Pons (tissue), 1 donor: ENCODE data around the gene AUTS2.

Source experiments
- DNase-seq: peaks from one replicate; pipeline ENCODE4 v3.0.0-alpha.2; 2016; ENCODE audit warnings: low spot score

Gene AUTS2

DNA sequence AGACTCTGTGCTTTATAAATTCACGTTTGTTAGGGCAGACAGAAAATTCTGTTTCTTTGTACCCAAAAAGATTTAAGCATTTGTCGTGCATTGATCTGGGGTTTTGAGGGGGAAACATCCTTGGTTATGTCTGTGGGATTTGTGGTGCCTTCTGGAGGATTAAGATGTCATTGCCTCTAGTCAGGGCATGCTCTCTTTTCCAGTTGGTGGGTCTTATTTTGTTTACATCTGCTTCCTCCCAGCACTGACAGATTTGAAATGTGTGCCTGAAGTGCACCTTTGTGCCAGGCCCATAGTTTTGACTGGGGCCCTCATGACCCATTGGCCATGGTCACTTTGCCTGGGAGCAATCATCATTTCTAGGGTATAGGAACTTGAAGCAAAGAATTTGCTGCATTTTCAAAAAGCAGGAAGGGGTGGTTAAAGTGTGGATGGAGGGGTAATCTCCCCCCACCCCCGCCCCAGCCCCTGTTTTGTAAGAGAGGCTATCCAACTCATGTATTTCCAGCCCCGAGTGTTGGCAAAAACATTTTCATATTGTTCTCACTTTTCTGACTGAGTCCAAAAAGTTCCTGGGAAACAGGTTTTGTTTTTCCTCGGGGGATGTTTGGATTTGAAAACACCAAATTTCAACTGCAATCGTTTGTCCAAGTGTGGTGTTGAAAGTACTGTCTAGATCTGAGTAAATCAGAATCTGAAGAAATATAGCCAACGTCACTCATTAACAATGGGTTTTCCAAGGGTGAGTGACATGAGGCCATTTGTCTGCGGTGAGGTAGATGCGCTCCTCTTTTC, 1145.5 kb downstream of the AUTS2 start:
- DNase-seq: no peak

DNA sequence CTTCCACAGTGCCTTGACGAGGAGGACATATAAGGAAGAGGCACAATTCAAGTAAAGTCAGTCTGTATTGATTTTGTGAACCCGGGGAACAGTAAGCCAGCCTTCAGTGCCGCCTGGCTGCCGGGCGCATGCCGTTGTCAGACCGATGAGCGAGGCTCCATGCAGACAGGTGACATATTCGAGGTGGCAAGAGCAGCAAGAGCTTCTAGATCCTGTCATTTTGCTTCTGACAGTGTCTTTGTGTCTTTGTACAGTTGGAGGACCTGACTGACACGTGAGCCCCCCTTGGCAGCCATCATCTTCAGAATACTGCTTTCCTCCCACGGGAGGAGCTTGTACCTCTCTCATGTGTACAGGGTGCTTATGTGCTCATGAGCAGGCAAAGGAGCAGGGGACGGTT, 1146.2 kb downstream of the AUTS2 start:
- no peak for DNase-seq

DNA sequence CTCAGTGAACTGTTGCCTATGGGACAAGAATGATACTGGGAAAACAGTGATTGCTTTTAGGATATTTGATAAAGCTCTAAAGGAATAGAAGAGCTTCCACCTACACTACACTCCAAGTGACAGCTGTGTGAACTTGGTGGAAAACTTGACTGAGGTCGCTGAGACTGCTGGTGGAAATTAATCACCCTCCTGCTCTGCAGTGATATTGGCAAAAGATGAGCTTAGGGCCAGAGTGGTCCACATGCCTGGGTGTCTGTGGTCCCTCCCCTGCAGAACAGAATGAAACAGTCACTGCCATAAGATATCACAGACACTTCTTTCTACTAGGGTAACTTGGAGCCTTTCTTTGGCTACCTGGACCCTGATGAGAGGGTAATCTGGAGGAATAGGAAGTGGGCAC, 1151.6 kb downstream of the AUTS2 start:
- no peak for DNase-seq

- DNase-seq: no peak
Measured at GRCh38 chr7:70751895-70752294, 1153.6 kb downstream of the AUTS2 start.

- DNase-seq: no peak
Measured at GRCh38 chr7:70752794-70753241, 1154.5 kb downstream of the AUTS2 start.

DNA sequence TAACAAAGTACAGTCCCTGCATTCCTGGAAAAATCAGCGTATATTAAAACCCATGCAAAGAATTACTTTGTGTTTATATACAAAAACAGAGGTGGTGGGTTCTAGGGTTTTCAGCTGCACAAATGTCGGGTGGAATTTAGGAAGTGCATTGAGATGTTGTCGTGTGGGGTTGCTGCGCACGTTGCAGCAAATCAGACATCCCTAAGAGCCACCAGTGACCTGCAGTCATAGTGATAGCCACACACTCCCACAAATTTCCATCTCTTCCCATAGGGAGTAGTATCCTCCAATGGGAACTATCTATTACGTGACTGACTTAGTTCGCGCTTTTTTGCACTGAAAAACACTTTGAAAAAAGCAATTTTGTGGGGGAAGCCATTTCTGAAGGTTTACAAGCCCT, 1158.5 kb downstream of the AUTS2 start:
- no peak for DNase-seq

DNA sequence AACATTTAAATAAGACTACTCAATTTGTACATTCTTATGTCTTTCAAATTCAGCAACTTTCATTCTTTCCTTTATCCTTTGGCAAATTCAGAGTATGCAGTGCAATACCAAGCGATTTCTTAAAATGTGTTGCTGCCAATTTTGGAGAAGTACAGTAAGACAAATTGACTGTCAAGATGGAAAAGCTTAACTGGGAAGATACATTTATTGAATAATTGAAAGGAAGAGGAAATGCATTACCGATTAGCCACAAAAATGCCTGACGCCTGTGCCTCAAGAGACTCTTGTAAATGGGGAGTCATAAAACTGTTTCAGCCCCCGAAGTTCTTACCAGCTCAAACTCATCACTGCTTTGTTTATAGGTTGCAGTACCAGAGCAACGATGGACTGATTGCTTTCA, 1160.4 kb downstream of the AUTS2 start:
- DNase-seq: no peak

DNA sequence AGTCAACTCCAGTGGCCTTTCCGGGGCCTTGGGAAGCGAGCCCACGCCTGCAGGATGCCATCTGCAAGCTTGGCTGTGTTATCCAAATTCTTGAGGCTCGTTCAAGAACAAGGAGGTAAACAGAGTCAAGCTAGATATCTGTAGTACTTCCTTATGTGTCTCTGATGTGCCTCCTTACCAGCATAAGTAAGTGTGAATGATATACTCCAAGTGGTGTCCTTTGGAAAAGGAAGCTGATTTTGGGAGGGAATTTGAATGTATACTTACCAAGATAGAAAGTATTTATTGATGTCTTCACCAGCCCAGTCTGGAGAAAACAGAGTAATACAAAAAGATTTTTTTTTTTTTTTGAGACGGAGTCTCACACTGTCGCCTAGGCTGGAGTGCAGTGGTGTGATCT, 1161.4 kb downstream of the AUTS2 start:
- no peak for DNase-seq

DNA sequence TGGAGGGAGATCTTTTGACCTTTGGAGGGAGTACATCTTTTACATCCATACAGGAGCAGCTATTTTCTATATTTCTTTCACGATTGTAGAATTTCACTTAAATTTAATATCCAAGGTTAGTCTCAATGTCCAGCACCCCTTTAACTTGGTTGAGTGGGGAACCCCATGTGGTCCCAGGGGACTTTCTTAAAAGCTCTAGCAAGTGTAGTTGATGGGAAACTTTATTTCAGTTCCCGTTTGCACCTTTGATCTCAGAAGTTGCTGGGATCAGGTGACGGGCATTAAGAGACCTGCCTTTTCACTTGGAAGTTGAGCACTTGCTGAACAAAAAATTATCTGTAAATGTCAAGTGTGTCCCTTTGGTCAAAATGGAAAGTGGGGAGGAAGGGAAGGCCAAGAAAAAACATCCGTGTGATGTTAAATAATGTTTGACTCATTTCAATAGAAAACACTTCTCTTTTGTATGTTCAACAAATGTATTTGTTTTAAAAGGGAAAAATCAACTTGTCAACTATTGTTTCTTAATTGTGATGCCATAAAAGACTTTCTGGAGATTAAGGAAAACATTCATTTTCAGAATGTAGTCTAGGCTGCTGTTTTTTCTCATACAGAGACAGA, 1163.5 kb downstream of the AUTS2 start:
- no peak for DNase-seq

GRCh38 chr7:70762696-70763095, 1164.4 kb downstream of the AUTS2 start:
- DNase-seq: no peak

DNA sequence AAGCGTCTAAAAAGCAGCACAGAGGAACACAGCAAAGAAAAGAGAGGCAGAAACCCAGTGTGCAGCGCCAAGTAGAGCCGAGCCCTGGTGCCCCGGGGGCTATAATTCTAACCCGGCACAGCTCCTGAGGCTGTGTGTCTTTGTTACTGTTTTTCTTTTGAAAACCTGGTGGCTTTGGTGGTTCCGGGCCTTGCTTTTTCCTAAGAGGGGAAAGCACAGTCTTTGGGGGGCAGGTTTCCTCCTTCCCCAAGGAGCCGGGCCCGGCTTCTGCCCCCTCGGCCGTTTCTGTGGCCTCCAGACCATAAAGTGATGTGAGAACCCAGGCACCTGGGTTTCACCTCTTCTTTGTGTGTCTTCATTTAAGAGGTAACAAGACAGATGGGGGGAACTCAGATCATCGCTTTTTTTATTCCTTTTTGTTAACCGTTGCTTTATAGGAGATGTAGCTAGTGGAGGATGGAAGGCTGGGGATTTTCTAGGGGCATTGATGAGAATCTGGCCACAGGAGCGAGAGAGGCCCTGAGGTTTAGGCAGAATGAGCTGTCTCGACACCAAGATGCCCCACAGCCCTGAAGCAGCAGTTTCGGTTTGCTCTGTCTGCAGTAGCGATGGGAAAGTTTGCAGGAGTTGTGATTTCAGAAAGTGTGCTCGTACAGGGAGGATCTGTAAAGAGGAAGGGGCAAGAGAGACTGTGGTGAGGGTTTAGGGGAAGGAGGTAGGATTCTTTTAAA, 1165.9 kb downstream of the AUTS2 start:
- no peak for DNase-seq

- no peak for DNase-seq
Measured at GRCh38 chr7:70764701-70765208, 1166.5 kb downstream of the AUTS2 start.

DNA sequence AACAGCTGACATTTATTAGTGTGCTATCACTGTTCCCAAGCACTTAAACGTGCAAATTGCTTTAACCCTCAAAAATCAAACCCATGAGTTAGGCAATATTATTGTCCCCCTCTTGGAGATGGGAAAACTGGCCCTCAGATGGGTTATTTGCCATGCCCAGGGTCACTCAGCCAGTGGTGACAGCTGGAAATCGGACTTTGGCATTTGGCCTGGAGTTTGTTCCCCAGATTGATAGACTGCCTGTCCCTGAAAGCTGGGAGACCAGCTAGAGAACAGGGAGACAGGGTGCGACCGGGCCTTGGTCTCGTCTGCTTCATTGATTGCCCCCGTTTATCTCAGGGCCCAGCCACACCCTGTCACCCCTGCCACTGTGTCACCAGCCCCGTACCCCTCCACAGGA, 1167.4 kb downstream of the AUTS2 start:
- DNase-seq: no peak

DNA sequence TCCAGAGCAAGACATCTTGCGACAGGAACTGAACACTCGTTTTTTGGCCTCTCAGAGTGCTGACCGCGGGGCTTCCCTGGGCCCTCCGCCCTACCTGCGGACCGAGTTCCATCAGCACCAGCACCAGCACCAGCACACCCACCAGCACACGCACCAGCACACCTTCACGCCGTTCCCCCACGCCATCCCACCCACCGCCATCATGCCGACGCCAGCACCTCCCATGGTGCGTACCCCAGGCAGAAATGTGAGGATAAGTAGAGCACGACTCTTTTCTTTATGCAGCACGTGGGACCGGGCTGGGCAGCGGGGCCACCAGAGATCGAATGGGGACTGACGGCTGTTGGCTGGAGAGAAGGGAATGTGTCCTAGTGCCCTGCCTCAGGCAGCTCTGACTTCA, 1167.8 kb downstream of the AUTS2 start:
- DNase-seq: no peak

DNA sequence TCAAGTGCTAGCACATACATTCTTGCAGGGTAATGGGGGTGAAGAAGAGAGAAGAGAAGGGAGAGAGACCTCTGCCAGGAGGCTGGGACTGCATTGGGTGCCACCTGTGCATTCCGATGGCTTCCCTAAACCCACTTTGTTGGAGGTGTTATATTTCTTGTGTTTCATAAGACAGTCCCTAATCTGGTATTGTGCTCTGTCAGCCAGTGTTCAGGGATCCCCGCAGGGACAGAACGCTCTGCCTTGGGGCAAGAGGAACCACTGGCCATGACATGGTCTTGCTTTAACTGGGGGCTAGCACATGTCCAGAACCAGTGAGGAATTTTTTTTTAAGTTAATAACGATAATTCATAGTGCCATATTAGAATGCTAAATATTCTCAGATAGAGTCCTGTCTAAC, 1168.4 kb downstream of the AUTS2 start:
- no peak for DNase-seq

- DNase-seq: no peak
Measured at GRCh38 chr7:70770154-70770553, 1171.9 kb downstream of the AUTS2 start.

DNA sequence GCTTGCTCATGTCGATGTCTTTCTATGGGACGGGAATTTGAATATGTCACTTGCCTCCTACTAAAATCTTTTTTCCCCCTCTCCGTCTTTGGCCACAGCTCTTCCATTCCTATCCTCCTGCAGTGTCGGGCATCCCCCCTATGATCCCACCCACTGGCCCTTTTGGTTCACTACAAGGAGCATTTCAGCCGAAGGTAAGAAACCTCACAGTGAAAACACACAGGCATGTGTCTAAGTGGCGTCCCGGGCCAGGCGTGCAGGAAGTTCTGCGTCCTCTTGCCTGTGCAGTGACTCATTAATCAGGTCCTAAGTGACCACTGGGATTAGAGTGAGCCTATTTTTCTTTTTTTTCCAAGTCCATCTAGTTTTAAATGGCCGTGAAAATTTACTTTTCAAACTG, 1173.2 kb downstream of the AUTS2 start:
- DNase-seq: no peak

DNA sequence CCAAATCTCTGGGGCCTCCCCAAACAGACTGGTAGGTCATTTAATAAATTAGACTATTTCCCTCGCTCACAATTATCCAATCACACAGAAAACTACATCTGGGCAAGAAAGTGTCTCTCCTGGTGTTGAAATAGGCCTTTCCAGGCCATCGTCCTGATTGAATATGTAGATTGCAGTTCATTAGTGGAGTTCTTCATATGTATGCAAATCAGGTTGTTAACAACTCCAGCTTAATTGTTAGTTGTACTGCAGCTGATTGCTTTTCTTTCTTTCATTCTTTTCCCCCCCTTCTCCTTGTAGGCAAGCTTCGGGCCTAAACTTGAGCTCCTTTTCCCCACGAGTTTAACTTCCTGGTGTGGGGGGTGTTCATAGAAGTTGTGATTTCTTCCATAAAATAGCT, 1174.6 kb downstream of the AUTS2 start:
- DNase-seq: no peak

DNA sequence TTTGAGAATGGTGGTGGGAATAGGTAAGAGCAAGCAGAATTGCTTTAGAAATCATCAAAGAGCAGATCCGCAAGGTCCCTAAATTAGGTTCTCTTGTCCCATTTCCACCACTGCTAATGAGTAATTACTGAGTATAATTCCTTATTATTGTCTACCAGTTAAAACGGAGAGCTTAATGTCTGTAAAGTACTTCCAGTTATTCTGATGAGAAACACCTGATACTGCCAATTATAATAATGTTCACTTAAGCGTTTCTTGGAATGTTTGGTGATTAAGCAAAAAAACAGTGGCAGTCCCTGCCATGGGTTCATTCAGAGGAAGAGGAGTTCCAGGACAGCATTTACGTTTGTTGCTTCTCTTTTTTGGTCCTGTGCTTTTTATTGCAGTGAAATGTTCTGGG, 1175.1 kb downstream of the AUTS2 start:
- no peak for DNase-seq

GRCh38 chr7:70774950-70775527, 1176.8 kb downstream of the AUTS2 start:
- no peak for DNase-seq

- no peak for DNase-seq
Measured at GRCh38 chr7:70775570-70776156, 1177.4 kb downstream of the AUTS2 start.

- peak; percentile 93 for DNase-seq
Measured at GRCh38 chr7:70776627-70777101, 1178.4 kb downstream of the AUTS2 start.
